ENCODE measurements around the gene SPOCD1. TPM values are rescaled to one million over a fixed set of nuclear protein-coding genes. Genes with fewer than 3 reads are reported as not detected.

The SPOCD1 gene
- total RNA-seq, 1 donor from 2014 or later, result not detected

Small RNAs within 50 kb of the gene (microRNA-seq; reads per million reads assigned to microRNA genes)
- gene MIR4254, result not detected

Other genes with a start within 250 kb of the SPOCD1 start
- gene TINAGL1, start 239.5 kb downstream of the SPOCD1 start, total RNA-seq, result 268 TPM
- 0.46 TPM for gene HCRTR1, start 198.3 kb downstream of the SPOCD1 start, total RNA-seq
- gene PEF1, start 171.1 kb downstream of the SPOCD1 start, total RNA-seq, result 31.1 TPM
- gene COL16A1, start 112.0 kb downstream of the SPOCD1 start, total RNA-seq, result 10.9 TPM
- 14.7 TPM for gene ADGRB2, start 51.7 kb downstream of the SPOCD1 start, total RNA-seq
- 271 TPM for gene PTP4A2, start 122.3 kb upstream of the SPOCD1 start, total RNA-seq
- gene KHDRBS1, start 197.8 kb upstream of the SPOCD1 start, total RNA-seq, result 51.0 TPM